Activated T-helper 9 cell treated with anti-CD3 and anti-CD28 coated beads, Interleukin-2, amount 50 U/mL, for 16 hours (primary cell): ENCODE measurements around the gene POLR1F.

Experiments
- DNase-seq: peaks from one replicate; pipeline ENCODE4 v3.0.0-alpha.2; 2020; ENCODE audit warnings: low read depth

The POLR1F gene

GRCh38 chr7:19674266-19674960, 34.4 kb downstream of the POLR1F start:
- no peak for DNase-seq

GRCh38 chr7:19670806-19671205, 38.0 kb downstream of the POLR1F start:
- no peak for DNase-seq

- no peak for DNase-seq
Observed at GRCh38 chr7:19665399-19666008, 43.3 kb downstream of the POLR1F start.

- no peak for DNase-seq
Observed at GRCh38 chr7:19663816-19664462, 44.9 kb downstream of the POLR1F start.

GRCh38 chr7:19648791-19649190, 60.0 kb downstream of the POLR1F start:
- no peak for DNase-seq
